PC-3 (cell line): ENCODE measurements around the gene MYL10.

ENCODE experiments used
- EZH2 ChIP-seq: fragments of 300-600 bp; sonication (generic); IDR thresholded peaks from one replicate; pipeline ENCODE4 v1.6.1; 2017; ENCODE audit warnings: antibody characterized with exemption, mild to moderate bottlenecking, low read length; ENCODE audit not compliant: unreplicated experiment
- EZH2phosphoT487 ChIP-seq: fragments of 300-600 bp; sonication (generic); IDR thresholded peaks from 2 replicates; pipeline ENCODE4 v1.6.1; 2018; ENCODE audit warnings: mild to moderate bottlenecking, antibody characterized with exemption, low read length, borderline replicate concordance
- TF ChIP-seq, protein P1 (sequence below): fragments of 300-600 bp; sonication (generic); conservative IDR thresholded peaks from 2 replicates; pipeline ENCODE4 v1.5.1; 2017; ENCODE audit warnings: antibody characterized with exemption, low read depth, mild to moderate bottlenecking, low read length

- TF ChIP-seq, protein P1, sequence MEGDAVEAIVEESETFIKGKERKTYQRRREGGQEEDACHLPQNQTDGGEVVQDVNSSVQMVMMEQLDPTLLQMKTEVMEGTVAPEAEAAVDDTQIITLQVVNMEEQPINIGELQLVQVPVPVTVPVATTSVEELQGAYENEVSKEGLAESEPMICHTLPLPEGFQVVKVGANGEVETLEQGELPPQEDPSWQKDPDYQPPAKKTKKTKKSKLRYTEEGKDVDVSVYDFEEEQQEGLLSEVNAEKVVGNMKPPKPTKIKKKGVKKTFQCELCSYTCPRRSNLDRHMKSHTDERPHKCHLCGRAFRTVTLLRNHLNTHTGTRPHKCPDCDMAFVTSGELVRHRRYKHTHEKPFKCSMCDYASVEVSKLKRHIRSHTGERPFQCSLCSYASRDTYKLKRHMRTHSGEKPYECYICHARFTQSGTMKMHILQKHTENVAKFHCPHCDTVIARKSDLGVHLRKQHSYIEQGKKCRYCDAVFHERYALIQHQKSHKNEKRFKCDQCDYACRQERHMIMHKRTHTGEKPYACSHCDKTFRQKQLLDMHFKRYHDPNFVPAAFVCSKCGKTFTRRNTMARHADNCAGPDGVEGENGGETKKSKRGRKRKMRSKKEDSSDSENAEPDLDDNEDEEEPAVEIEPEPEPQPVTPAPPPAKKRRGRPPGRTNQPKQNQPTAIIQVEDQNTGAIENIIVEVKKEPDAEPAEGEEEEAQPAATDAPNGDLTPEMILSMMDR = no peak
- TF ChIP-seq EZH2 = no peak
- no peak for TF ChIP-seq EZH2phosphoT487
Measured at GRCh38 chr7:101677391-101677790, 48.3 kb upstream of the MYL10 start.
